PFSK-1 (cell line): ENCODE data around the gene TTC3.

Source experiments
- FOXP2 ChIP-seq: optimal IDR thresholded peaks from 2 replicates; pipeline ENCODE3; 2011; ENCODE audit warnings: borderline replicate concordance, control low read depth, inconsistent platforms; ENCODE audit not compliant: insufficient read depth; ENCODE audit errors: extremely low read length, extremely low read depth
- POLR2AphosphoS5 ChIP-seq: IDR thresholded peaks from 2 replicates; pipeline ENCODE4 v1.6.1; 2012; ENCODE audit warnings: low read depth, mild to moderate bottlenecking, control low read depth, low read length, moderate library complexity
- REST ChIP-seq, 2 experiments: IDR thresholded peaks; 2 replicates each; pipeline versions ENCODE4 v1.6.1 to v1.8.0; 2011 to 2012; ENCODE audit warnings: low read depth in 2 of 2, low read length in 2 of 2, control low read depth in 1 of 2, inconsistent platforms in 1 of 2, mild to moderate bottlenecking in 1 of 2, moderate library complexity in 1 of 2; ENCODE audit not compliant: insufficient read depth in 1 of 2
- SIN3A ChIP-seq: IDR thresholded peaks from 2 replicates; pipeline ENCODE4 v1.6.1; 2012; ENCODE audit warnings: mild to moderate bottlenecking, low read length, moderate library complexity, borderline replicate concordance; ENCODE audit not compliant: insufficient read depth
- TAF1 ChIP-seq: IDR thresholded peaks from 2 replicates; pipeline ENCODE4 v1.6.1; 2012; ENCODE audit warnings: low read length, control low read depth, borderline replicate concordance; ENCODE audit not compliant: insufficient read depth

The TTC3 gene

DNA sequence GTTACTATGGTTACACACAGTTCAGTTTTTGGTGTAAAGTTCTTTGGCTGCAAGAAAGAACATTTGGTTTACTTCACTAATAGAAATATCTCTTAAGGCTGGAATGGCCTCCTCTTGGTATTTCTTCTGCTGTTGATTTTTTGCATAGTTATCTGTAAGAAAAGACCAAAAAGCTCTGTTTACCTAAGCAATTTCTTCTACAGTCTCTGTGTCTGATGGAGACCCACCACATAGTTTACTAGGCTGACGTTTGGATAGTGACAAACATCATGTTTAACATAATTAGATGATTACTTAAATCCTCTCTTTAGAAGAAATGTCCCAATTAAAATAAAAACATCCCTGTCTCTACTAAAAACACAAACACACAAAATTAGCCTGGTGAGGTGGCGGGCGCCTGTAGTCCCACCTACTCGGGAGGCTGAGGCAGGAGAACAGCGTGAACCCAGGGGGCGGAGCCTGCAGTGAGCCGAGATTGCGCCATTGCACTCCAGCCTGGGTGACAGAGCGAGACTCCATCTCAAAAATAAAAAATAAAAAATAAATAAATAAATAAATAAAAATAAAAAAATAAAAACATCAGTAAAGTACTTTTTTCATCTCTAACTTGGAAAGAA lies 7.4 kb upstream of the TTC3 start:
- TF ChIP-seq FOXP2, result no peak
- no peak for TF ChIP-seq TAF1
- TF ChIP-seq POLR2AphosphoS5, result no peak
- no peak for TF ChIP-seq SIN3A

DNA sequence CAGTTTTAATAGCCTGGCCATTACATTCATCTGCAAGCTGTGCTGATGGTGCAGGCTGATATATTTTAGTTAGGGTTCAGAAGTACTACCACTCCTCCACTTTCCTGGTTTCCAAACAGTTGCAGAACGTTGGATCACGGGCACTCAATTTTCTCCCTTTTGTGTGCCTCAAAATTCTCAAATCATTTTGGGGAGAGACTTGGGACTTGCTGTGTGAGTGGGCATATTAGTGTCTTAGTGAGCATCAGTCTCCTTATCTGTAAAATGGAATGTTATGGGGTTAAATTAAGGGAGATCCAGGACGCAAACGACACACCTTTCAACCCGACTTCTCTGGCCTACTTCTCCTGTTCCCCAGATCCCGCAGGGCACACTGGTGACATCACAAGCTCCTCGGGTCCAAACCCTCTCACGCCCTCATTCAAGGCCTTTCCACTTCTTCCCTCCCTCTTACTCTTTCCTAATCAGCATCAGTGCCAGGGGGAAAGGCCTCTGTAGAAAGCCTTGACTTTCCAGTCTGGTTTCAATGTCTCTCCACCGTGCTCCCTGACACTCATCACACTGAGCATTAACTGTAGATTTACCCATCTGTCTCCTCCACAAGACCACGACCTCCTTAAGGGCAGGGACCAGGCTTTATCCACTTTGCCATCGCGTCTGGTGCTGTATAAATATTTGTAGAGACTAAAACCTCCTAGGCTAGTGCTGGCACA lies 1.3 kb upstream of the TTC3 start:
- TF ChIP-seq REST (IDR thresholded peaks at IDR 0.05; ENCODE audit: insufficient read depth in 1 of 2, low read depth in 2 of 2, low read length in 2 of 2), result no peak
- no peak for TF ChIP-seq FOXP2
- no peak for TF ChIP-seq TAF1
- no peak for TF ChIP-seq POLR2AphosphoS5
- no peak for TF ChIP-seq SIN3A

DNA sequence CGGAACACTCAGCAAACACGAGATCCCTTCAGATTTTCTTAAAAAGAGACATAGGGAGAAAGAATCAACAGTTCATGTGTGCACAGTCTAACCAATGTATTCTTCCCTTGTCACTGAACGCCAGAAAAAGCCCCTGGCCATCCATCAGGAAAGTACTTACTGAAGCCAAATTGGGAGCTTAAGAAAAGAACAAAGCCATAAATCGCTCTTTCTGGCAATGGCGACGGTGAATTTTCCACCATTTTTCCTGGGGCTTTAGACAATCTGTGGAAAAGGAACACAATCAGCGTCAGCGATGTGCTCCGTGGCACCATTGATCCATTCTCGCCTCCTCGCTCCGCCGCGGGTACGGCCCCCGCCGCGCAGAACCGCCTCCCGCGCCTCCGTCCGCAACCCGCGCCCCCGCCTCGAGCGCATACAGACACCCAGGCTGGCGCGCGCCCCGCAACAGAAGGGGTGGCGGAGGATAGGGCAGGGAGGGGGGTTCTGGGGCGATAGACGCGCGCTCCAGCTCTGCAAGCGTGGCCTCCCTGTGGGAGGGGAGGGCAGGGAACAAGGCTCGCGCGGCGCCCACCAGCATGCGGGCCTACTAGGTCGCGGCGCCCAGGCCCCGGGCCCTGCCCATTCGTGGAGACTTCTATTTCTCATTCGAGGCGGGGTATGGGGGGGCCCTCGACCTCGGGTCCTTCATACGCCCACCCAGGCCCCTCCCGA lies 623 bp upstream of the TTC3 start:
- TF ChIP-seq SIN3A, result no peak
- no peak for TF ChIP-seq POLR2AphosphoS5
- no peak for TF ChIP-seq FOXP2
- no peak for TF ChIP-seq REST (IDR thresholded peaks at IDR 0.05; ENCODE audit: insufficient read depth in 1 of 2, low read depth in 2 of 2, low read length in 2 of 2)
- TF ChIP-seq TAF1, result peak; percentile 40; the same call in 1 of the 2 replicates

GRCh38 chr21:37073417-37074196 lies 553 bp downstream of the TTC3 start:
- no peak for TF ChIP-seq SIN3A
- TF ChIP-seq REST (IDR thresholded peaks at IDR 0.05; ENCODE audit: insufficient read depth in 1 of 2, low read depth in 2 of 2, low read length in 2 of 2), result no peak
- no peak for TF ChIP-seq POLR2AphosphoS5
- no peak for TF ChIP-seq FOXP2
- no peak for TF ChIP-seq TAF1

- TF ChIP-seq POLR2AphosphoS5, result no peak
- no peak for TF ChIP-seq REST (IDR thresholded peaks at IDR 0.05; ENCODE audit: insufficient read depth in 1 of 2, low read depth in 2 of 2, low read length in 2 of 2)
- TF ChIP-seq FOXP2, result no peak
- peak; percentile 43; the same call in 1 of the 2 replicates for TF ChIP-seq SIN3A
Measured at GRCh38 chr21:37074197-37074510, 1.1 kb downstream of the TTC3 start.
